ENCODE measurements around the gene SNTG2. TPM values are rescaled to one million over a fixed set of nuclear protein-coding genes. Genes with fewer than 3 reads are reported as not detected.

Gene SNTG2
- total and polyA plus RNA-seq, 2 of the 13 experiments (the other 11 are each of a cell fraction or from before 2014, with no cell fraction given), result not detected

DNA sequence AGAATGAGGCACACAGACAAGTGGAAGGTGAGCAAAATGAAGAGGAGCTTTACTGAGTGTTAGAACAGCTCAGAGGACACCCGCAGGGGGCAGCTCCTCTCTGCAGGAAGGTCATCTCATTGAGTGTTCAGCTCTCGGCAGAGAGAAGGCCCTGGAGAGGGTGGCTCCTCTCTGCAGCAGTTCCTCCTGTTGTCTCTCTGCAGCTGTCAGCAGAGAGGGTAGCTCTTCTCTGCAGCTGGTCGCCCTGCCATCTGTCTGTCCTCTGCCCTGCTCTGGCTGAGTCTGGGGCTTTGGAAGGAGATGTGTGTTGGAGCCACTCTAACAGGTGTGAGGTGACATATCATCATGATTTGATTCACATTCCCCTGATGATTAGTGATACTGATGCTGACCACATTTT is 6.8 kb upstream of the SNTG2 start:
- 16% methylated on average over 2 of the region's 3 CpGs for WGBS (ENCODE audit: low lambda C conversion rate)
- Histone ChIP-seq H3K4me1 (ENCODE audit: insufficient read depth, low read length) (no peaks in the 10 kb centered on the region), H3K9me3 (ENCODE audit: low read length) (peaks cover 9% of the 10 kb centered on the region), H3K9ac (ENCODE audit: insufficient read depth, low read depth, low read length) (no peak overlapping the region), H4K20me1 (ENCODE audit: insufficient read depth, low read length) (no peaks in the 10 kb centered on the region), H3K4me2 (ENCODE audit: low read depth, low read length) (no peak overlapping the region), H3K36me3 (replicated peaks in 1 of 2; ENCODE audit: control insufficient read depth in 1 of 2, insufficient read depth in 2 of 2, low read length in 2 of 2) (no peaks in the 10 kb centered on the region), H2AFZ (ENCODE audit: low read length) (no peak overlapping the region), H3K27me3 (ENCODE audit: control insufficient read depth in 1 of 2, insufficient read depth in 2 of 2, low read length in 2 of 2) (peaks cover 0 to 6% of the 10 kb centered on the region in 2 experiments; a peak in 3 of 5 replicates), H3K79me2 (ENCODE audit: insufficient read depth, low read length) (no peaks in the 10 kb centered on the region), H3K27ac (ENCODE audit: extremely low read length, insufficient read depth, low read length) (no peak overlapping the region), H3K4me3 (replicated peaks in 1 of 3; ENCODE audit: insufficient read depth in 1 of 3, low read depth in 2 of 3, low read length in 3 of 3) (no peak overlapping the region)
- TF ChIP-seq, protein P1, sequence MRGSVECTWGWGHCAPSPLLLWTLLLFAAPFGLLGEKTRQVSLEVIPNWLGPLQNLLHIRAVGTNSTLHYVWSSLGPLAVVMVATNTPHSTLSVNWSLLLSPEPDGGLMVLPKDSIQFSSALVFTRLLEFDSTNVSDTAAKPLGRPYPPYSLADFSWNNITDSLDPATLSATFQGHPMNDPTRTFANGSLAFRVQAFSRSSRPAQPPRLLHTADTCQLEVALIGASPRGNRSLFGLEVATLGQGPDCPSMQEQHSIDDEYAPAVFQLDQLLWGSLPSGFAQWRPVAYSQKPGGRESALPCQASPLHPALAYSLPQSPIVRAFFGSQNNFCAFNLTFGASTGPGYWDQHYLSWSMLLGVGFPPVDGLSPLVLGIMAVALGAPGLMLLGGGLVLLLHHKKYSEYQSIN (CRISPR knock-in tag; IDR thresholded peaks at IDR 0.05; ENCODE audit: borderline replicate concordance), result no peak
- TF ChIP-seq, protein P2, sequence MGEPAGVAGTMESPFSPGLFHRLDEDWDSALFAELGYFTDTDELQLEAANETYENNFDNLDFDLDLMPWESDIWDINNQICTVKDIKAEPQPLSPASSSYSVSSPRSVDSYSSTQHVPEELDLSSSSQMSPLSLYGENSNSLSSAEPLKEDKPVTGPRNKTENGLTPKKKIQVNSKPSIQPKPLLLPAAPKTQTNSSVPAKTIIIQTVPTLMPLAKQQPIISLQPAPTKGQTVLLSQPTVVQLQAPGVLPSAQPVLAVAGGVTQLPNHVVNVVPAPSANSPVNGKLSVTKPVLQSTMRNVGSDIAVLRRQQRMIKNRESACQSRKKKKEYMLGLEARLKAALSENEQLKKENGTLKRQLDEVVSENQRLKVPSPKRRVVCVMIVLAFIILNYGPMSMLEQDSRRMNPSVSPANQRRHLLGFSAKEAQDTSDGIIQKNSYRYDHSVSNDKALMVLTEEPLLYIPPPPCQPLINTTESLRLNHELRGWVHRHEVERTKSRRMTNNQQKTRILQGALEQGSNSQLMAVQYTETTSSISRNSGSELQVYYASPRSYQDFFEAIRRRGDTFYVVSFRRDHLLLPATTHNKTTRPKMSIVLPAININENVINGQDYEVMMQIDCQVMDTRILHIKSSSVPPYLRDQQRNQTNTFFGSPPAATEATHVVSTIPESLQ (CRISPR knock-in tag; conservative IDR thresholded peaks at IDR 0.05), result no peak
- TF ChIP-seq BRCA1 (CRISPR knock-in tag; IDR thresholded peaks at IDR 0.05) (no peak), NCOA5 (CRISPR knock-in tag; IDR thresholded peaks at IDR 0.05) (no peak), ZNF782 (CRISPR knock-in tag; IDR thresholded peaks at IDR 0.05; ENCODE audit: borderline replicate concordance) (no peak), ZNF749 (CRISPR knock-in tag; IDR thresholded peaks at IDR 0.05; ENCODE audit: borderline replicate concordance) (no peak), THAP11 (CRISPR knock-in tag; IDR thresholded peaks at IDR 0.05) (no peak)
- TF ChIP-seq, protein P3, sequence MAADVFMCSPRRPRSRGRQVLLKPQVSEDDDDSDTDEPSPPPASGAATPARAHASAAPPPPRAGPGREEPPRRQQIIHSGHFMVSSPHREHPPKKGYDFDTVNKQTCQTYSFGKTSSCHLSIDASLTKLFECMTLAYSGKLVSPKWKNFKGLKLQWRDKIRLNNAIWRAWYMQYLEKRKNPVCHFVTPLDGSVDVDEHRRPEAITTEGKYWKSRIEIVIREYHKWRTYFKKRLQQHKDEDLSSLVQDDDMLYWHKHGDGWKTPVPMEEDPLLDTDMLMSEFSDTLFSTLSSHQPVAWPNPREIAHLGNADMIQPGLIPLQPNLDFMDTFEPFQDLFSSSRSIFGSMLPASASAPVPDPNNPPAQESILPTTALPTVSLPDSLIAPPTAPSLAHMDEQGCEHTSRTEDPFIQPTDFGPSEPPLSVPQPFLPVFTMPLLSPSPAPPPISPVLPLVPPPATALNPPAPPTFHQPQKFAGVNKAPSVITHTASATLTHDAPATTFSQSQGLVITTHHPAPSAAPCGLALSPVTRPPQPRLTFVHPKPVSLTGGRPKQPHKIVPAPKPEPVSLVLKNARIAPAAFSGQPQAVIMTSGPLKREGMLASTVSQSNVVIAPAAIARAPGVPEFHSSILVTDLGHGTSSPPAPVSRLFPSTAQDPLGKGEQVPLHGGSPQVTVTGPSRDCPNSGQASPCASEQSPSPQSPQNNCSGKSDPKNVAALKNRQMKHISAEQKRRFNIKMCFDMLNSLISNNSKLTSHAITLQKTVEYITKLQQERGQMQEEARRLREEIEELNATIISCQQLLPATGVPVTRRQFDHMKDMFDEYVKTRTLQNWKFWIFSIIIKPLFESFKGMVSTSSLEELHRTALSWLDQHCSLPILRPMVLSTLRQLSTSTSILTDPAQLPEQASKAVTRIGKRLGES (CRISPR knock-in tag; IDR thresholded peaks at IDR 0.05; ENCODE audit: borderline replicate concordance), result no peak
- TF ChIP-seq, protein P4, sequence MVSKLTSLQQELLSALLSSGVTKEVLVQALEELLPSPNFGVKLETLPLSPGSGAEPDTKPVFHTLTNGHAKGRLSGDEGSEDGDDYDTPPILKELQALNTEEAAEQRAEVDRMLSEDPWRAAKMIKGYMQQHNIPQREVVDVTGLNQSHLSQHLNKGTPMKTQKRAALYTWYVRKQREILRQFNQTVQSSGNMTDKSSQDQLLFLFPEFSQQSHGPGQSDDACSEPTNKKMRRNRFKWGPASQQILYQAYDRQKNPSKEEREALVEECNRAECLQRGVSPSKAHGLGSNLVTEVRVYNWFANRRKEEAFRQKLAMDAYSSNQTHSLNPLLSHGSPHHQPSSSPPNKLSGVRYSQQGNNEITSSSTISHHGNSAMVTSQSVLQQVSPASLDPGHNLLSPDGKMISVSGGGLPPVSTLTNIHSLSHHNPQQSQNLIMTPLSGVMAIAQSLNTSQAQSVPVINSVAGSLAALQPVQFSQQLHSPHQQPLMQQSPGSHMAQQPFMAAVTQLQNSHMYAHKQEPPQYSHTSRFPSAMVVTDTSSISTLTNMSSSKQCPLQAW (CRISPR knock-in tag; IDR thresholded peaks at IDR 0.05), result no peak
- TF ChIP-seq, protein P5, sequence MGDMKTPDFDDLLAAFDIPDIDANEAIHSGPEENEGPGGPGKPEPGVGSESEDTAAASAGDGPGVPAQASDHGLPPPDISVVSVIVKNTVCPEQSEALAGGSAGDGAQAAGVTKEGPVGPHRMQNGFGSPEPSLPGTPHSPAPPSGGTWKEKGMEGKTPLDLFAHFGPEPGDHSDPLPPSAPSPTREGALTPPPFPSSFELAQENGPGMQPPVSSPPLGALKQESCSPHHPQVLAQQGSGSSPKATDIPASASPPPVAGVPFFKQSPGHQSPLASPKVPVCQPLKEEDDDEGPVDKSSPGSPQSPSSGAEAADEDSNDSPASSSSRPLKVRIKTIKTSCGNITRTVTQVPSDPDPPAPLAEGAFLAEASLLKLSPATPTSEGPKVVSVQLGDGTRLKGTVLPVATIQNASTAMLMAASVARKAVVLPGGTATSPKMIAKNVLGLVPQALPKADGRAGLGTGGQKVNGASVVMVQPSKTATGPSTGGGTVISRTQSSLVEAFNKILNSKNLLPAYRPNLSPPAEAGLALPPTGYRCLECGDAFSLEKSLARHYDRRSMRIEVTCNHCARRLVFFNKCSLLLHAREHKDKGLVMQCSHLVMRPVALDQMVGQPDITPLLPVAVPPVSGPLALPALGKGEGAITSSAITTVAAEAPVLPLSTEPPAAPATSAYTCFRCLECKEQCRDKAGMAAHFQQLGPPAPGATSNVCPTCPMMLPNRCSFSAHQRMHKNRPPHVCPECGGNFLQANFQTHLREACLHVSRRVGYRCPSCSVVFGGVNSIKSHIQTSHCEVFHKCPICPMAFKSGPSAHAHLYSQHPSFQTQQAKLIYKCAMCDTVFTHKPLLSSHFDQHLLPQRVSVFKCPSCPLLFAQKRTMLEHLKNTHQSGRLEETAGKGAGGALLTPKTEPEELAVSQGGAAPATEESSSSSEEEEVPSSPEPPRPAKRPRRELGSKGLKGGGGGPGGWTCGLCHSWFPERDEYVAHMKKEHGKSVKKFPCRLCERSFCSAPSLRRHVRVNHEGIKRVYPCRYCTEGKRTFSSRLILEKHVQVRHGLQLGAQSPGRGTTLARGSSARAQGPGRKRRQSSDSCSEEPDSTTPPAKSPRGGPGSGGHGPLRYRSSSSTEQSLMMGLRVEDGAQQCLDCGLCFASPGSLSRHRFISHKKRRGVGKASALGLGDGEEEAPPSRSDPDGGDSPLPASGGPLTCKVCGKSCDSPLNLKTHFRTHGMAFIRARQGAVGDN (CRISPR knock-in tag; IDR thresholded peaks at IDR 0.05), result no peak
- in situ Hi-C loops (cut with HindIII; ENCODE audit: extremely low pct_ligation_motif_present, low pct_unique_long_range_greater_than_20kb), result no loop called here
- ATAC-seq (no peak), FAIRE-seq (no peak), DNase-seq (ENCODE audit: low spot score) (no peak)
- ChIA-PET POLR2A (no interaction called here), CTCF (ENCODE audit: low intra/inter-chr PET ratio, low total read pairs) (no interaction called here)
- BruUV-seq (replicated peaks), result no TSS peak
- intact Hi-C loops (cut with micrococcal nuclease; ENCODE audit: unreplicated experiment), result no loop called here
